Activated CD8-positive, alpha-beta memory T cell treated with anti-CD3 and anti-CD28 coated beads, Interleukin-2, amount 50 U/mL, for 24 hours (primary cell): Measurements from ENCODE around the gene SDC4.

ENCODE experiments used
- DNase-seq: peaks from one replicate; pipeline ENCODE4 v3.0.0-alpha.2; 2020; ENCODE audit errors: extremely low read depth

SDC4 gene

DNA sequence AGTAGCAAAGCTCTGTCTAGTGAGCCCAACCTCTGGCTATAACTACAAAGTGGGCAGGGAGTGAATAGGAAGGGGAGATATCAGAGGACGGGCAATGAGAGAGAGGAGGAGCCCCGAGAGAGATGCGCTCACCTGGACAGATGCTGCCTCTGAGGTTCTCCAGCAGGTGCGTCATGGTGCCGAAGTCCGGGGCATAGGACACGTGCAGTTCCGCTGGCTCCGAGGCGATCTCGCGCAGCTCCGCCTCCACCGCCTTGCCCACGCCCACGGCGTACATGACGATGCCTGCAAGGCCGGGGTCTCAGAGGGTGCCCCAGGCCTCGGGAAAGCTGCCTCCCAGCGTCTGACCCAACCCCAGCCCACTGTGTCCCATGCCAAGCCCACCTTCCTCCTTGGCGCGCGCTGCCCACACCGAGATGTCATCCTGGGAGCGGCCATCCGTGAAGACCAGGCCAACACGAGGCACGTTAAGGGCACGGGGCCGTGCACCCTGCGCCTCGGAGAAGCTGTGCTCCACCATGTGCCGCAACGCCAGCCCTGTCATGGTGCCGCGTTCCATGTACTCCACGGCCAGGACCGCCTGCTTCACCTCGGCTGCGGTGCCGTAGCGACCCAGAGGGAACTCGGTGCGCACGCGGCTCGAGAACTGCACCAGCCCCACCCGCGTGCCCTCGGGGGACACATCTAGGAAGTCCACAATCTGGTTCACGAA lies 50.3 kb downstream of the SDC4 start:
- no peak for DNase-seq

DNA sequence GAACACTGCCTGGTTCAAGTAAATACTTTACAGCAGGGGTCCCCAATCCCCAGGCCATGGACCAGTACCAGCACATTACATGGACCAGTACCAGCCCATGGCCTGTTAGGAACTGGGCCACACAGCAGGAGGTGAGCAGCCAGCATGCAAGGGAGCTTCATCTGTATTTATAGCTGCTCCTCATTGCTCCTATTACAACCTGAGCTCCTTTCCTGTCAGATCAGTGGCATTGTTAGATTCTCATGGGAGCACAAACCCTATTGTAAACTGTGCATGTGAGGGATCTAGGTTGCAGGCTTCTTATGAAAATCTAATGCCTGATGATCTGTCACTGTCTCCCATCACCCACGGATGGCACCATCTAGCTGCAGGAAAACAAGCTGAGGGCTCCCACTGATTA lies 53.6 kb downstream of the SDC4 start:
- DNase-seq = no peak

- DNase-seq = no peak
Measured at GRCh38 chr20:45294003-45294368, 54.2 kb downstream of the SDC4 start.

GRCh38 chr20:45293041-45294002 lies 54.9 kb downstream of the SDC4 start:
- DNase-seq = peak; percentile 41

- no peak for DNase-seq
Measured at GRCh38 chr20:45292343-45292742, 55.9 kb downstream of the SDC4 start.

GRCh38 chr20:45291526-45291925 lies 56.7 kb downstream of the SDC4 start:
- DNase-seq = no peak

- peak; percentile 40 for DNase-seq
Measured at GRCh38 chr20:45290677-45291355, 57.4 kb downstream of the SDC4 start.

GRCh38 chr20:45289942-45290676 lies 58.1 kb downstream of the SDC4 start:
- DNase-seq = no peak

DNA sequence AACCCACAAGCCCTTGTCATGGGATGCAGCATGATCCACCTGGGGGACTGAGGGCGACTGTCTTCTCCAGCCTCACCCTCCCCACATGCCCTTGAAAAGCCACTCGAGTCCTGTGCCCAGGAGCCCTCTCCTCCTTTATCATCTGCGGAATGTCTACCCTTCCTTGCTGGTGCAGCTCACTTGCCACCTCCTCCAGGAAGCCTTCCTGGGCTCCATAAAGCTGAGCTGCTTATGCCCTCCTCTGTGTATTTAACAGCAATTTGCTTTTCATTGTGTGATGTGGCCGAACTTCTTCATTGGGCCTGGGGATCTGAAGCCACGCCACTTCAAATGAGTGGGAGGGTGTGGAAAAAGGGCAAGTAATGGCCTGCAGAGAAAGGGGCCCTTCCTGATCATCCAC lies 59.4 kb downstream of the SDC4 start:
- no peak for DNase-seq

GRCh38 chr20:45288376-45288775 lies 59.8 kb downstream of the SDC4 start:
- DNase-seq = no peak

- DNase-seq = no peak
Measured at GRCh38 chr20:45283551-45284057, 64.6 kb downstream of the SDC4 start.

DNA sequence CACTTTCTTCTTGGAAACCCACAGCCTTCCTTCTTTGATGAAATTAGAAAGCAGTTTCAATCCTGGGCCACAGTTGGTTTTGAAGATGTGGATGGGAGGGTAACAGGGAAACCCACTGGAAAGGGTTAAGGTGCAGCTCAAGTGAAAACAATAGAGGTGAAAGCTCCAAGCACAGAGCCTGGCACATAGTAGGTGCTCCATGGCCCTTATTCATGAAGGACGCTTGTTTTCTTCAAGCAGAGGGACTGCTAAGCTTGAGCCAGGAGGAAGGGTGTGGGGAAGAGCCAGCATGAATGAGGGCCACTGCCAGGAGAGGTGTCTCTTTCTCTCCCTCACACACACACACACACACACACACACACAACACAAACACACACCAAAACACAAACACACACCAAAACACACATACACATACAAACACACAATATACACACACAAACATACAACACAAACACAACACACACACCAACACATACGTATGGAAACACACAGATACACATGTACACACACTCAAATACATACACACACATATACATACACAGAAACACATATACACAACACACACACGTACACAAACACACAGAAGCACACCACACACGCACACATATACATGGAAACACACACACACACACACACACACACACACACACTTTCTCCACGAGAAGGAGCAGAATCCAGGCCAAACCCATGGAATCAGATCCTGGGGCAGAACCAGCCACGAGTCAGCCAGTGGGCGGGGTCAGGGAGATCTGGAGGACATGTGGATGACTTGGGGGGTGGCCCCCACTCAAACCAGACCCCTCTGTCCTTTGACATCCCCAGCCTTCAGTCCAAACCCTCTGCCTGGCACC lies 65.3 kb downstream of the SDC4 start:
- DNase-seq = no peak

GRCh38 chr20:45279992-45280391 lies 68.2 kb downstream of the SDC4 start:
- DNase-seq = no peak

DNA sequence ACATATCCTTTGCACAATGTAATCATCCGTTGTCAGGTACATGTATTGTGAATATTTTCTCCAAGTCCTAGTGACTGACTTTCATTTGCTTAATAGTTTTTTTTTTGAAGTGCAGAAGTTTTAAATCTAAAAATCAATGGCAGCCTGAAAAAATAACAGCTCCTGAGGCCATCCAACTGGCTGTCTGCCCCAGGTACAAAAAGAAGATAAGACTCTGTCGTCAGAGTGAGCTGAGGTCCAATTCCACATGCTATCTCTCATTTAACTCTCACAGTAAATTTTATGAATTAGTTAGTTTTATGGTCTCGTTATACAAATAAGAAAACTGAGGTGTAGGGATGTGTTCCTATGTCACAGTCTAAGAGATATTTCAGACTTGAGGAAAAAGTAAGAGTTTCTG lies 72.9 kb downstream of the SDC4 start:
- no peak for DNase-seq
